HG03045 (cell line): Measurements from ENCODE around the gene SMIM14.
"Not testable (repeated sequence)": the region's sequence is repeated elsewhere in the genome, so short reads cannot be mapped to it uniquely, and the experiment has no call there.

ENCODE experiments used
- ATAC-seq: cut with Tn5 transposase; IDR thresholded peaks from one replicate; pipeline ENCODE4 v1.9.1; 2021; ENCODE audit warnings: mild to moderate bottlenecking, moderate library complexity; ENCODE audit not compliant: unreplicated experiment

Gene SMIM14

GRCh38 chr4:39606747-39607146 is 31.9 kb downstream of the SMIM14 start:
- ATAC-seq: no peak

GRCh38 chr4:39597695-39598381 is 40.8 kb downstream of the SMIM14 start:
- no peak for ATAC-seq

- no peak for ATAC-seq
Measured at GRCh38 chr4:39596971-39597370, 41.7 kb downstream of the SMIM14 start.

GRCh38 chr4:39591290-39591689 is 47.4 kb downstream of the SMIM14 start:
- ATAC-seq: no peak

GRCh38 chr4:39587881-39588280 is 50.8 kb downstream of the SMIM14 start:
- ATAC-seq: no peak

GRCh38 chr4:39574946-39575345 is 63.7 kb downstream of the SMIM14 start:
- ATAC-seq: no peak

GRCh38 chr4:39571504-39571903 is 67.2 kb downstream of the SMIM14 start:
- no peak for ATAC-seq

- no peak for ATAC-seq
Measured at GRCh38 chr4:39571054-39571453, 67.6 kb downstream of the SMIM14 start.

GRCh38 chr4:39569209-39569608 is 69.5 kb downstream of the SMIM14 start:
- ATAC-seq: no peak

GRCh38 chr4:39568805-39569204 is 69.9 kb downstream of the SMIM14 start:
- ATAC-seq: no peak

GRCh38 chr4:39565878-39566600 is 72.6 kb downstream of the SMIM14 start:
- no peak for ATAC-seq

- no peak for ATAC-seq
Measured at GRCh38 chr4:39563346-39563847, 75.3 kb downstream of the SMIM14 start.

- no peak for ATAC-seq
Measured at GRCh38 chr4:39562792-39563191, 75.9 kb downstream of the SMIM14 start.

GRCh38 chr4:39559626-39560025 is 79.0 kb downstream of the SMIM14 start:
- no peak for ATAC-seq

- ATAC-seq: no peak
Measured at GRCh38 chr4:39555472-39555871, 83.2 kb downstream of the SMIM14 start.

GRCh38 chr4:39548425-39549067 is 90.1 kb downstream of the SMIM14 start:
- ATAC-seq: no peak

- ATAC-seq: no peak
Measured at GRCh38 chr4:39544580-39545315, 93.9 kb downstream of the SMIM14 start.

- not testable (repeated sequence) for ATAC-seq
Measured at GRCh38 chr4:39544080-39544479, 94.6 kb downstream of the SMIM14 start.

- no peak for ATAC-seq
Measured at GRCh38 chr4:39543034-39543433, 95.6 kb downstream of the SMIM14 start.

- ATAC-seq: no peak
Measured at GRCh38 chr4:39542611-39543012, 96.1 kb downstream of the SMIM14 start.

- ATAC-seq: no peak
Measured at GRCh38 chr4:39541987-39542610, 96.6 kb downstream of the SMIM14 start.
